ENCODE measurements around the gene SKI.

Gene SKI

DNA sequence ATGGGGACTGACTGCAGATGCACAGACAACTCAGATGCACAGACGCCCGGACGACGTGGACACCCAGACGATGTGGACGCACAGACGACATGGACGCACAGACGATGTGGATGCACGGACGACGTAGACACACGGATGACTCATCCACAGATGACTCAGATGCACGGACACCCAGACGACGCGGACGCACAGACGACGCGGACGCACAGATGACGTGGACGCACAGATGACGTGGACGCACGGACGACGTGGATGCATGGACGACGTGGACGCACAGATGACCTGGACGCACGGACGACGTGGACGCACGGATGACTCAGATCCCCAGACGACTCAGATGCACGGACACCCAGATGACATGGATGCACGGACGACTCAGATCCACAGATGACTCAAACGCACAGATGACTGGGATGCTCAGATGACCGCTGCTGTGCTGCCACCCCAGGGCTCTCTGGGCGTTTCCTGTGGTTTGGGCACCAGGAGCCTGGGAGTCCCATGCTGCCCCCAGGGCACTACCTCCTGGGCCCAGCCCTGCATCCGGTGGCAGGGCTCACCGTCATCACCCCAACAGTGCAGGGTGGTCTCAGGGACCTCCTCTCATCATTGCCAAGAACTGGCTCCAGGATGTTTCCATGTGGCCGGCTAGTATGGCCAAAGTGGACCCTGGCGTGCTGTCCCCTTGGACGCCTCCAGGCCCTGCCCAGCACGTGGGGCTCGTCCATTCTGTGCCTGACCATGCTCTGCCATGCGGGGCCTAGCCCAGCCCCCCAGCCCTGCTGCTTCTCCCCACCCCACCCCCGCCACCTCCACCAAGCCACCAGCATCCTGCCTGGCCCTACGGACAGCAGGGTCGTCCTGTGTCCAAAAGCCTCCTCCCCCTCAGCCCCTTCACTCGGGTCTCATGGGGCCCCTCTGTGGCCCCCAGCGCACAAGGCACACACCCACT is 47.5 kb upstream of the SKI start:
- Histone ChIP-seq H3K27ac (ENCODE audit: low read length) (no peak overlapping the region), H3K9ac (ENCODE audit: low read length) (no peak overlapping the region), H4K20me1 (ENCODE audit: insufficient read depth, low read length) (no peaks in the 10 kb centered on the region), H3K9me3 (replicated peaks; ENCODE audit: insufficient read depth, low read length) (no peaks in the 10 kb centered on the region), H2AFZ (ENCODE audit: low read length) (no peak overlapping the region), H3F3A (ENCODE audit: insufficient read depth, low read length) (no peaks in the 10 kb centered on the region), H3K4me1 (ENCODE audit: low read length) (no peaks in the 10 kb centered on the region), H3K36me3 (replicated peaks; ENCODE audit: insufficient read depth, low read length) (no peaks in the 10 kb centered on the region), H3K4me3 (ENCODE audit: low read length) (no peak overlapping the region), H3K9me2 (replicated peaks; ENCODE audit: insufficient read depth, low read length) (no peaks in the 10 kb centered on the region), H3K4me2 (ENCODE audit: low read depth, low read length) (no peak overlapping the region), H3K27me3 (replicated peaks; ENCODE audit: insufficient read depth, low read length) (peaks cover 82% of the 10 kb centered on the region), H3K79me2 (ENCODE audit: low read length) (no peaks in the 10 kb centered on the region)
- TF ChIP-seq, protein P1, sequence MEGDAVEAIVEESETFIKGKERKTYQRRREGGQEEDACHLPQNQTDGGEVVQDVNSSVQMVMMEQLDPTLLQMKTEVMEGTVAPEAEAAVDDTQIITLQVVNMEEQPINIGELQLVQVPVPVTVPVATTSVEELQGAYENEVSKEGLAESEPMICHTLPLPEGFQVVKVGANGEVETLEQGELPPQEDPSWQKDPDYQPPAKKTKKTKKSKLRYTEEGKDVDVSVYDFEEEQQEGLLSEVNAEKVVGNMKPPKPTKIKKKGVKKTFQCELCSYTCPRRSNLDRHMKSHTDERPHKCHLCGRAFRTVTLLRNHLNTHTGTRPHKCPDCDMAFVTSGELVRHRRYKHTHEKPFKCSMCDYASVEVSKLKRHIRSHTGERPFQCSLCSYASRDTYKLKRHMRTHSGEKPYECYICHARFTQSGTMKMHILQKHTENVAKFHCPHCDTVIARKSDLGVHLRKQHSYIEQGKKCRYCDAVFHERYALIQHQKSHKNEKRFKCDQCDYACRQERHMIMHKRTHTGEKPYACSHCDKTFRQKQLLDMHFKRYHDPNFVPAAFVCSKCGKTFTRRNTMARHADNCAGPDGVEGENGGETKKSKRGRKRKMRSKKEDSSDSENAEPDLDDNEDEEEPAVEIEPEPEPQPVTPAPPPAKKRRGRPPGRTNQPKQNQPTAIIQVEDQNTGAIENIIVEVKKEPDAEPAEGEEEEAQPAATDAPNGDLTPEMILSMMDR (IDR thresholded peaks at IDR 0.05; ENCODE audit: low read length): no peak
- TF ChIP-seq EZH2 (optimal IDR thresholded peaks at IDR 0.05; ENCODE audit: low read depth, low read length) (no peak), EZH2phosphoT487 (IDR thresholded peaks at IDR 0.05; ENCODE audit: low read length) (no peak)
- DNase-seq: no peak

DNA sequence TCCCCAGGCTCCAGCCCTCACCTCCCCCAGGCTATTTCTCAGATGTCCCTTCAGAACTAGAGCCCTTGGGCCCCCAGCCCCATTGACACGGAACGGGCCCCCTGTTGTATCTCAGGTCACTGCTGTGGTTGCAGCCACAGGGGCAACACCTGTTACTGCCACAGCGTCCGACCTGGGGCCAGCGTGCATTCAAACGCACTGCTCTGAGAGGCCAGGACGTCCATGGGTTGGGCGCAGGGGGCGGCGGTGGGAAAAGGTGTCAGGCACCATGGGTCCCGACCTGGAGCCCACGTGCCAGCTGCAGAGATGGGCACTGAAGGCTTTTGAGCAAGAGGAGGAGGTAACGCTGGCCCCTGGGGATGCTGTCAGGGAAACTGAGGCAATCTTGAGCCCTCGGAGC is 46.8 kb upstream of the SKI start:
- Histone ChIP-seq H3K9ac (ENCODE audit: low read length) (no peak overlapping the region), H3K79me2 (ENCODE audit: low read length) (no peaks in the 10 kb centered on the region), H3K9me2 (replicated peaks; ENCODE audit: insufficient read depth, low read length) (no peaks in the 10 kb centered on the region), H3K27ac (ENCODE audit: low read length) (no peak overlapping the region), H3K9me3 (replicated peaks; ENCODE audit: insufficient read depth, low read length) (no peaks in the 10 kb centered on the region), H3K4me1 (ENCODE audit: low read length) (no peaks in the 10 kb centered on the region), H3K4me2 (ENCODE audit: low read depth, low read length) (no peak overlapping the region), H3F3A (ENCODE audit: insufficient read depth, low read length) (no peaks in the 10 kb centered on the region), H3K4me3 (ENCODE audit: low read length) (no peak overlapping the region), H2AFZ (ENCODE audit: low read length) (no peak overlapping the region), H3K36me3 (replicated peaks; ENCODE audit: insufficient read depth, low read length) (no peaks in the 10 kb centered on the region), H4K20me1 (ENCODE audit: insufficient read depth, low read length) (no peaks in the 10 kb centered on the region), H3K27me3 (replicated peaks; ENCODE audit: insufficient read depth, low read length) (peaks cover 75% of the 10 kb centered on the region)
- no peak for DNase-seq
- TF ChIP-seq EZH2 (optimal IDR thresholded peaks at IDR 0.05; ENCODE audit: low read depth, low read length) (no peak), EZH2phosphoT487 (IDR thresholded peaks at IDR 0.05; ENCODE audit: low read length) (no peak)
- TF ChIP-seq, protein P1 (IDR thresholded peaks at IDR 0.05; ENCODE audit: low read length): no peak

DNA sequence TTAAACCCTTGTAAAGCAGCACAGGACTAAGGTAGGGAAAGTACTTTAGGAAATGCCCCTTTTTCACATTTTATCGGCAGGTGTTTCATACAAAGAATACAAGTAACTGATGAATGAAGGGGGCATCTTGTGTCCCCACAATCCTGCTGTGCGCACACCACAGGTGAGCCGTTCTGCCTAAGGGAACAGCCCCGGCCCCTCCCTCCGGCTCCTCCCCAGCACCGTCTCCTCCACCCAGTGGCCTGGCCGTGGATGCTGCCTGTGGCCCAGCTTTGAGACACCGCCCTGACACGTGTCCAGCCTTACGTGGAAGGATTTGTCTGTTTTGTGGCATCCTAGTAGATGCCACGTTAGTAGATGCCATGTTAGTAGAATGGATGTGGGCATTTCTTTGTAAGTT is 46.4 kb upstream of the SKI start:
- H3K4me2 ChIP-seq (ENCODE audit: low read depth, low read length): no peak overlapping the region
- H3K4me1 ChIP-seq (ENCODE audit: low read length): no peaks in the 10 kb centered on the region
- H3K9me3 ChIP-seq (replicated peaks; ENCODE audit: insufficient read depth, low read length): no peaks in the 10 kb centered on the region
- H3K4me3 ChIP-seq (ENCODE audit: low read length): no peak overlapping the region
- no peaks in the 10 kb centered on the region for H3K36me3 ChIP-seq (replicated peaks; ENCODE audit: insufficient read depth, low read length)
- H4K20me1 ChIP-seq (ENCODE audit: insufficient read depth, low read length): no peaks in the 10 kb centered on the region
- no peaks in the 10 kb centered on the region for H3K79me2 ChIP-seq (ENCODE audit: low read length)
- no peaks in the 10 kb centered on the region for H3F3A ChIP-seq (ENCODE audit: insufficient read depth, low read length)
- no peak overlapping the region for H2AFZ ChIP-seq (ENCODE audit: low read length)
- peaks cover 70% of the 10 kb centered on the region for H3K27me3 ChIP-seq (replicated peaks; ENCODE audit: insufficient read depth, low read length)
- no peak for DNase-seq
- H3K9me2 ChIP-seq (replicated peaks; ENCODE audit: insufficient read depth, low read length): no peaks in the 10 kb centered on the region
- no peak overlapping the region for H3K27ac ChIP-seq (ENCODE audit: low read length)
- no peak for TF ChIP-seq EZH2phosphoT487 (IDR thresholded peaks at IDR 0.05; ENCODE audit: low read length)
- H3K9ac ChIP-seq (ENCODE audit: low read length): no peak overlapping the region

DNA sequence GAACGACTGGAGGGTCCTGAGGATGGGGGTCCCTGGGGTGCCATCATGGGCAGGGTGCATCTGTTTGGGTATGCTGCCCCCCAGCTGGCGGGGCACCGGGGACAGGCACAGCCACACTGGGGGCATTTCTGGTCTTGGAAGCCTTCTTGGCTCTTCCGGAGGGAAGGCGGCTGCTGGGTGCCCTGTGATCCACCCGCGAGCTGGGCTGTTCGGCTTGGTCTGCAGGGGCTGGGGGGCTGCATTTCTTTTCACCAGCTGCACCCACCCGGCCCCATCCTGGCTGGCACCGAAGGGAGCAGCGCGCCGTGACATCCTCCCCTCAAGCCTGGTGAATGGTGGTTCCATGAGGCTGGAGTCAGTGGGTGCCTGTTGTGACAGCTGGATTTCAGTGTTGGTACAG is 45.7 kb upstream of the SKI start:
- no peaks in the 10 kb centered on the region for H3K9me3 ChIP-seq (replicated peaks; ENCODE audit: insufficient read depth, low read length)
- DNase-seq: no peak
- no peaks in the 10 kb centered on the region for H3F3A ChIP-seq (ENCODE audit: insufficient read depth, low read length)
- TF ChIP-seq EZH2 (optimal IDR thresholded peaks at IDR 0.05; ENCODE audit: low read depth, low read length) (no peak), EZH2phosphoT487 (IDR thresholded peaks at IDR 0.05; ENCODE audit: low read length) (no peak)
- TF ChIP-seq, protein P1 (IDR thresholded peaks at IDR 0.05; ENCODE audit: low read length): no peak
- no peaks in the 10 kb centered on the region for H4K20me1 ChIP-seq (ENCODE audit: insufficient read depth, low read length)
- no peaks in the 10 kb centered on the region for H3K9me2 ChIP-seq (replicated peaks; ENCODE audit: insufficient read depth, low read length)
- no peak overlapping the region for H3K9ac ChIP-seq (ENCODE audit: low read length)
- no peak overlapping the region for H3K4me2 ChIP-seq (ENCODE audit: low read depth, low read length)
- H3K79me2 ChIP-seq (ENCODE audit: low read length): no peaks in the 10 kb centered on the region
- no peak overlapping the region for H2AFZ ChIP-seq (ENCODE audit: low read length)
- no peaks in the 10 kb centered on the region for H3K36me3 ChIP-seq (replicated peaks; ENCODE audit: insufficient read depth, low read length)
- H3K27ac ChIP-seq (ENCODE audit: low read length): no peak overlapping the region
- H3K4me1 ChIP-seq (ENCODE audit: low read length): no peaks in the 10 kb centered on the region
- H3K27me3 ChIP-seq (replicated peaks; ENCODE audit: insufficient read depth, low read length): peaks cover 64% of the 10 kb centered on the region
- H3K4me3 ChIP-seq (ENCODE audit: low read length): no peak overlapping the region

All from MM.1S (cell line).